Right lobe of liver (tissue), 4 donors: ENCODE data around the gene HECW1.

Experiments used
- POLR2A ChIP-seq: fragments of 450-650 bp; IDR thresholded peaks from one replicate; pipeline ENCODE4 v1.6.1; 2017; ENCODE audit warnings: antibody characterized with exemption, mild to moderate bottlenecking
- TF ChIP-seq, protein P1 (sequence below), 4 donors: fragments of 200-600 bp in 3 of 4; fragments of 450-650 bp in 1 of 4; IDR thresholded peaks; one replicate each; pipeline versions ENCODE4 v1.5.1 to v1.8.0; 2016 to 2022; ENCODE audit warnings: antibody characterized with exemption in 4 of 4, mild to moderate bottlenecking in 2 of 4
- donor health status: DM: no; HTN: no; CAD: no.
- donor health status: DM: no; HTN: no; CAD: no.
- donor health status: DM: no; HTN: yes; CAD: no.

DNA sequence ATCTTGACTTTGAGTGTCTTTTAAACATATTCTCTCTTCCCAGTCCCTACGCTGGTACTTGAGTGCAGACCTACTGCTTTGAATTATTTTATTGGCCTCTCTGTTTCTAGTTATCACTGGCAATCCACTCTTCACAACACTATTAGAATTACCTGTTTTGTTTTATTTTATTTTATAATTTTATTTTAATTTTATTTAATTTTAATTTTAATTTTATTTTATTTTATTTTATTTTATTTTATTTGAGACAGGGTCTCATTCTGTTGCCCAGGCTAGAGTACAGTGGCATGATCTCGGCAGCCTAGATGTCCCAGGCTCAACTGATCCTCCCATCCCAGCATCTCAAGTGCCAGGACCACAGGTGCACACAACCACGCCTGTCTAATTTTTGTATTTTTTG, 477.3 kb downstream of the HECW1 start:
- TF ChIP-seq, protein P1, sequence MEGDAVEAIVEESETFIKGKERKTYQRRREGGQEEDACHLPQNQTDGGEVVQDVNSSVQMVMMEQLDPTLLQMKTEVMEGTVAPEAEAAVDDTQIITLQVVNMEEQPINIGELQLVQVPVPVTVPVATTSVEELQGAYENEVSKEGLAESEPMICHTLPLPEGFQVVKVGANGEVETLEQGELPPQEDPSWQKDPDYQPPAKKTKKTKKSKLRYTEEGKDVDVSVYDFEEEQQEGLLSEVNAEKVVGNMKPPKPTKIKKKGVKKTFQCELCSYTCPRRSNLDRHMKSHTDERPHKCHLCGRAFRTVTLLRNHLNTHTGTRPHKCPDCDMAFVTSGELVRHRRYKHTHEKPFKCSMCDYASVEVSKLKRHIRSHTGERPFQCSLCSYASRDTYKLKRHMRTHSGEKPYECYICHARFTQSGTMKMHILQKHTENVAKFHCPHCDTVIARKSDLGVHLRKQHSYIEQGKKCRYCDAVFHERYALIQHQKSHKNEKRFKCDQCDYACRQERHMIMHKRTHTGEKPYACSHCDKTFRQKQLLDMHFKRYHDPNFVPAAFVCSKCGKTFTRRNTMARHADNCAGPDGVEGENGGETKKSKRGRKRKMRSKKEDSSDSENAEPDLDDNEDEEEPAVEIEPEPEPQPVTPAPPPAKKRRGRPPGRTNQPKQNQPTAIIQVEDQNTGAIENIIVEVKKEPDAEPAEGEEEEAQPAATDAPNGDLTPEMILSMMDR (IDR thresholded peaks at IDR 0.05): no peak
- TF ChIP-seq POLR2A: no peak
